NT2/D1 (cell line): ENCODE measurements around the gene ORC5.

Source experiments
- SUZ12 ChIP-seq: IDR thresholded peaks from 2 replicates; pipeline ENCODE4 v1.6.1; 2011; ENCODE audit not compliant: insufficient read length, insufficient read depth; ENCODE audit errors: extremely low read depth
- YY1 ChIP-seq: IDR thresholded peaks from 2 replicates; pipeline ENCODE4 v1.6.1; 2011; ENCODE audit not compliant: insufficient read length, insufficient read depth
- ZNF274 ChIP-seq: IDR thresholded peaks from 2 replicates; pipeline ENCODE4 v1.6.1; 2011; ENCODE audit warnings: mild to moderate bottlenecking, low read depth, low read length

DNA sequence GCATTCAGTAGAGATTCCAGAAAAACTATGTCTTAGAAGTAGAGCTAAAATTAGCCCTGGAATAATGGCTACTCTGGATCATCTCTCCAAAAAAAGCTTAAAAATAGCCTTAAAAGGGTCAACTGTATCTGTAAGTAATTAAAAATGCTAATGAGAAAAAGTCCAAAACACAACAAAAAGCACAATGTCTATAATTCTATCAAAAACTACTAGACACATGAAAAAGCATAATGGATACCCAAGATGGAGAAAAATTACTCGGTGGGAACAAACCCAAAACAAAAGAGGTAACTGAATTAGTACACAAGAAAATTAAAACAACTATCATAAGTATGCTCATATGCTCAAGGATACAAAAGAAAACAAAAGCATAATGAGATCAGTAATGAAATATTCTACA is 15.4 kb downstream of the ORC5 start:
- TF ChIP-seq SUZ12 = no peak
- no peak for TF ChIP-seq YY1
- no peak for TF ChIP-seq ZNF274
